Measurements from ENCODE around the gene NPHP4.

Gene NPHP4

DNA sequence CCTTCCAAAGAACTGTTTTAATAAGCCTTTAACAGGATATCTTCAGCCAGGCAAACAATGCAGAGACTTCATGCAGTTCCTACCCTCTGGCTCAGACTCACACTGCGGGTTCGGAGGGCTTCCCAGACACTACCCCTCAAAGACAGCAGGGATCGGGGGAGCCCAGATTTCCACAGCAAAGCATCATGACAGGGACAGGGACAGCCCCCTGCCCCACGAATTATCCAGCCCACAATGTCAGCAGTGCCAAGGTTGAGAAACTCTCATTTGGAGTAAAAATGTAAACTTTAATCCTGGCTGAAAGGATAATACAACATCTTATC, 20.1 kb downstream of the NPHP4 start:
- H3K4me1 ChIP-seq (ENCODE audit: insufficient read depth, low read length) = no peaks in the 10 kb centered on the region
- H3K36me3 ChIP-seq (ENCODE audit: insufficient read depth, low read length) = peaks cover 12% of the 10 kb centered on the region
- no peaks in the 10 kb centered on the region for H3K27me3 ChIP-seq (ENCODE audit: control insufficient read depth in 1 of 2, insufficient read depth in 2 of 2, low read length in 2 of 2)
- no peak overlapping the region for H3K9ac ChIP-seq (ENCODE audit: low read length)
- no peak overlapping the region for H3K27ac ChIP-seq (ENCODE audit: low read depth, low read length)
- no peak overlapping the region for H3K4me3 ChIP-seq (ENCODE audit: low read depth in 1 of 2, low read length in 2 of 2)
- no peaks in the 10 kb centered on the region for H3K9me3 ChIP-seq (ENCODE audit: low read length)

DNA sequence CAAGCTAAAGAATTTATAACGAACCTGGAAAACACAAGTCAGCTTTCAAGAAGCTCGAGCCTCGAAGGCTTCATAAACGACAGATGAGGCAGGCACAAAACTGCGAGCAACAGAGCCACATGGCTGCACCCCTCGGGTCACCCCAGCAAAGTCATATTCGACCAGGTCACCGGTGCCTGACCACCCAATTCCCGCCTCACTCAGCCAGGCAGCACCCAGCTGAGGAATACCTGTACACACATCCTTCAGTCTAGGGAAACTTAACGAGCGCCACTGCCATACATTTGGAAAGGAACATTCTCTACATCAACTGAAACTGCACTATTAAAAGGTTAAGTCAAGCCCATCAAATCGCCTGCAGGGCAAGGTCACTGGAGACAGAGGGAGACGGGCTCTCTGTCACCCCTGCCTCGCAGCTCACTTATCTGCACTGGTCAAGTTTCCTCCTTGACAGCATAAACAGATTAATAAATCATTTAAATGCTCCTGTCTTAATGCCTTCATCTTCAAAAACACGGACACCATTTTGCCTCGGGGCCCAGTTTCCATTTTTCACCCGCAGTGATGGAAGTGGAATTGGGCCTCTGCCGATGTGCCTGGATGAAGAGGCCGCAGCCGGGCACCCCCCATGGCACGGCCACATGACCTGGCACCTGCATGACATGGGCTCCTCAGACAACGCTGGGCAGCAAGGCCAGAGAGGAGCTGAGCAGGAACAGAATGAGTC, 20.6 kb downstream of the NPHP4 start:
- H3K36me3 ChIP-seq (ENCODE audit: insufficient read depth, low read length) = peaks cover 12% of the 10 kb centered on the region
- no peaks in the 10 kb centered on the region for H3K27me3 ChIP-seq (ENCODE audit: control insufficient read depth in 1 of 2, insufficient read depth in 2 of 2, low read length in 2 of 2)
- no peak overlapping the region for H3K4me3 ChIP-seq (ENCODE audit: low read depth in 1 of 2, low read length in 2 of 2)
- H3K27ac ChIP-seq (ENCODE audit: low read depth, low read length) = no peak overlapping the region
- H3K4me1 ChIP-seq (ENCODE audit: insufficient read depth, low read length) = no peaks in the 10 kb centered on the region
- H3K9me3 ChIP-seq (ENCODE audit: low read length) = no peaks in the 10 kb centered on the region
- no peak overlapping the region for H3K9ac ChIP-seq (ENCODE audit: low read length)

DNA sequence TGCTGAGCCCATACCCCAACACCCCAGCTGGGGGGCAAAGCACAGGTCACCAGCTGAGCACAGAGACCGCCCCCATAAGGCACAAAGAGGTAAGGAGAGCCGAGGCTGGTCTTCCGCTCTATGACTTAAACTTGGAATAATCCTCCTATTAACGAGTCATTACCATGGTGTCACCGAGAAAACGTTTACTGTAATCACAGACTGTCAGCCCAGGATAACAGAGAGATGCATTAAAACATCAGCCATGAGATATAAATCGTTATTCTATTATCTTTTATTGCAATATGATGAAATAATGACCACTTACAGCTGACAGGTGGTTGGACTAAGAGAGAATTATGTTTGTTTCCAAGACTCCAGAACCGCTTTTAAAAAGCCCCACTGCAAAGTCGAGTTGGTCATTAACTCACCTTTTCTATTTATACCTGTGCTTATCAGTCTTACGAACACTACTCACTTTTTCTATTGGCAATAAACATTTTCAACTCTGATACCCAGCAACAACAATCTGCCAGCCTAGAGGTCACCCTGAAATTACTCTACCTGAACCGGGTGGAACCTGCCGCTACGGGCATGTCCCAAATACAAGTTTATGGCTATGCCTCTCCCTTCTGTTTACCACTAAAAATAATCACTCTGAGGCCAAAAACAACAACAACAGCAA, 21.5 kb downstream of the NPHP4 start:
- H3K27ac ChIP-seq (ENCODE audit: low read depth, low read length) = no peak overlapping the region

DNA sequence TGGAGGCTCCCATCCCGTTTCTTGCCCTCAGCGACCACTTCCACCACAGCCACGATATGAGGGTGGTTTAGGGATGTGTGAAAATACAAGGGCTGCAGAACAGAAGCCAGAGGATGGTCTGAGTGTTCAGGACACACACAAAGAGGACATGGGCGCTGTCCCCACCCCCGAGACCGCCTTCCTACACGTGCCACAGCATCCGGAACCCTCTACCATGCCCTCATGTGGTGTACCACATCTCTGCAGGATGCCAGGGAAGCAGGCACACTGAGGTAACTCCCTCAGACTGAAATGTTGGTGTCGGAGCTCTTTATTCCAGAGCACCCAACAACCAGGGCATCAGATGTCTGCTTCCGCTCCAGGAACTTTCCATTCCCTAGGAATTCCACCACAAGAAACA, 23.1 kb downstream of the NPHP4 start:
- H3K9ac ChIP-seq (ENCODE audit: low read length) = no peak overlapping the region
- H3K4me1 ChIP-seq (ENCODE audit: insufficient read depth, low read length) = no peaks in the 10 kb centered on the region
- no peak overlapping the region for H3K27ac ChIP-seq (ENCODE audit: low read depth, low read length)
- peaks cover 12% of the 10 kb centered on the region for H3K36me3 ChIP-seq (ENCODE audit: insufficient read depth, low read length)
- no peak overlapping the region for H3K4me3 ChIP-seq (ENCODE audit: low read depth in 1 of 2, low read length in 2 of 2)
- no peaks in the 10 kb centered on the region for H3K27me3 ChIP-seq (ENCODE audit: control insufficient read depth in 1 of 2, insufficient read depth in 2 of 2, low read length in 2 of 2)
- no peaks in the 10 kb centered on the region for H3K9me3 ChIP-seq (ENCODE audit: low read length)

More for the DNA sequence above, 21.5 kb downstream of the NPHP4 start:
- peaks cover 12% of the 10 kb centered on the region for H3K36me3 ChIP-seq (ENCODE audit: insufficient read depth, low read length)
- H3K4me3 ChIP-seq (ENCODE audit: low read depth in 1 of 2, low read length in 2 of 2) = no peak overlapping the region
- no peak overlapping the region for H3K9ac ChIP-seq (ENCODE audit: low read length)
- no peaks in the 10 kb centered on the region for H3K27me3 ChIP-seq (ENCODE audit: control insufficient read depth in 1 of 2, insufficient read depth in 2 of 2, low read length in 2 of 2)
- H3K9me3 ChIP-seq (ENCODE audit: low read length) = no peaks in the 10 kb centered on the region
- no peaks in the 10 kb centered on the region for H3K4me1 ChIP-seq (ENCODE audit: insufficient read depth, low read length)

DNA sequence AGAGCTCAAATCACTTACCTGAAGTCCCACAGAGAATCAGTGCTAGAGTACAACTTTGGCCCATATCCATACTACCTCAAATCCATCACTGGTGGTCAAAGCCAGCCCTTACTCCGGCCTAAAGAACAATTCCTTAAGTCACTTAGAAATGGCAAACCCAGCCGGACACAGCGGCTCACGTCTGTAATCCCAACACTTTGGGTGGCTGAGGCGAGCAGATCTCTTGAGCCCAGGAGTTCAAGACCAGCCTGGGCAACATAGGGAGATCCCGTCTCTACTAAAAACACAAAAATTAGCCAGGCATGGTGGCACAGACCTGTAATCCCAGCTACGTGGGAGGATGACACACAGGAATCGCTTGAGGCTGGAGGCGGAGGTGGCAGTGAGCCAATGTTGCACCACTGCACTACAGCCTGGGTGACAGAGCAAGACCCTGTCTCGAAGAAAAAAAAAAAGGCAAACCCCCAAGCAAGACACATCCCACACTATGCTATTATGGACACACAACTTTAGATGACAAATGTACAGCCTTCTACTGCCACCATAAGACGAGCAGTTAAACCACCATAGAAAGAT, 24.0 kb downstream of the NPHP4 start:
- H3K36me3 ChIP-seq (ENCODE audit: insufficient read depth, low read length) = peaks cover 3% of the 10 kb centered on the region
- no peaks in the 10 kb centered on the region for H3K27me3 ChIP-seq (ENCODE audit: control insufficient read depth in 1 of 2, insufficient read depth in 2 of 2, low read length in 2 of 2)
- no peak overlapping the region for H3K27ac ChIP-seq (ENCODE audit: low read depth, low read length)
- H3K4me3 ChIP-seq (ENCODE audit: low read depth in 1 of 2, low read length in 2 of 2) = no peak overlapping the region
- no peak overlapping the region for H3K9ac ChIP-seq (ENCODE audit: low read length)
- H3K9me3 ChIP-seq (ENCODE audit: low read length) = no peaks in the 10 kb centered on the region
- H3K4me1 ChIP-seq (ENCODE audit: insufficient read depth, low read length) = no peaks in the 10 kb centered on the region

DNA sequence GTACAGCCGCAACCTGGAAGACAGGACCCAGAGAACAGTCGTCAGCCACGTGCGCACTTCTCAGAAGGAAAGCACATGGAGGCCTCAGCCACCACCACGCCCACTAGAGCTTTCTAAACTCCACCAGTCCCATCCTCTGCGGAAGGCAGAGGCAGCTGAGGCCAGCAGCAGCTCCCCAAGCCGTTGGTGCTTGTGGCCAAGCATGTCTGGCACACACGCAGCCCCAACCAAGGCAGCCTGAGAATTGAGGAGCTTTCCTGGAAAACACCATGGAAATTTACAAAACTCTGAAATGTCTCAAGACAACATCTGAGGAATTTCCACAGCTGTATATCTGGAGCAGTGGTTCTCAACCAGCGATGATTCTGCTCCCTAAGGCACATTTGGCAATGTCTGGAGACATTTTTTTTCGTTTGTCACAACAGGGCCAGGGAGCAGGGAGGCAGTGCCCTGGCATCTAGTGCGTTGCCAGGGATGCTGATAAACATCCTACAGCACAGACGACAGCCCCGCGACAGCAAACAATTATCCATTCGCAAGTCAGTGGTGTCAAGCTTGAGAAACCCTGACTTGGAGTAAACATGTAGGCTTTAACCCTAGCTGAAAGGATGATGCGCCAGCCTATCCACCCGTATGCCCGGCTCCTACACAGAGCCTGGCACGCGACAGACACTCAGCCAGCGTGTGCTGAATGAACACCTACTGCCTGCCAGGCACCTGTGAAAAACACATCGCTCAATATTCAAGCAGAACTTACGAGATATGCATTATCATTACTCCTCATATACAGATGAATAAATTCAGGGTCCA, 24.7 kb downstream of the NPHP4 start:
- H3K4me1 ChIP-seq (ENCODE audit: insufficient read depth, low read length) = no peaks in the 10 kb centered on the region
- H3K27me3 ChIP-seq (ENCODE audit: control insufficient read depth in 1 of 2, insufficient read depth in 2 of 2, low read length in 2 of 2) = no peaks in the 10 kb centered on the region
- H3K9ac ChIP-seq (ENCODE audit: low read length) = no peak overlapping the region
- no peaks in the 10 kb centered on the region for H3K9me3 ChIP-seq (ENCODE audit: low read length)
- peaks cover 3% of the 10 kb centered on the region for H3K36me3 ChIP-seq (ENCODE audit: insufficient read depth, low read length)
- no peak overlapping the region for H3K4me3 ChIP-seq (ENCODE audit: low read depth in 1 of 2, low read length in 2 of 2)
- no peak overlapping the region for H3K27ac ChIP-seq (ENCODE audit: low read depth, low read length)

DNA sequence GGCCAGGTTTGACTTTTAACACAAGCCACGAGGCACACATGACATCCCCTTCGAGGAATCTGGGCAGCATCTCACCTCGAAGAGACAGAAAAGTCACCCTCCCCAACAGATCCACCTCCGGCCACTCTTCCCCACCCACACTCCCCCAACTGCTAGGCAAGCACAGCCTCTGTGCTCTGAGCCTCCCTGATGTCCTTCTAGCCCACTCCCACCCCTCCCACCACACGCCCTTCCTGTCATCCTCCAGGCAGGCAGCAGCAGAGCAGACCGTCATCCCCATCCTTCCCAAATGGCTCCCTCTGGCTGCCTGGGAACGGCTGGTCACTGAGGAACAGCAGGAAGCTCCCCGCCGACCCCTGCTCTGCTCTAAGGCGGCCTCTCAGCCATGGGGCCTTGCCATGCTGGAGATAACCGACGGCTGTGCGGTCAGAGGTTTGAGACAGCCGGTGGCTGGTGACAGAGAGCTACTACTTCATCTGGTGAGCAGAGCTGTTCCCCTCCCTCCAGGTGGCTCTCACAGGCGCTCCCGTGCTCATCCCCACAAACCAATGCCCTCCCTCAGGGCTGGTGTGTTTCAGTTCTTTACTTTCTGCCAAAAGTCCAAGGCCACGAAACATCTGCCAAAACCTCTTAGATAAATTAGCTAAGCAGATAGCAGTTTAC, 25.6 kb downstream of the NPHP4 start:
- H3K4me3 ChIP-seq (ENCODE audit: low read depth in 1 of 2, low read length in 2 of 2) = no peak overlapping the region
- H3K9ac ChIP-seq (ENCODE audit: low read length) = no peak overlapping the region
- H3K36me3 ChIP-seq (ENCODE audit: insufficient read depth, low read length) = peaks cover 5% of the 10 kb centered on the region
- H3K4me1 ChIP-seq (ENCODE audit: insufficient read depth, low read length) = no peaks in the 10 kb centered on the region
- H3K27ac ChIP-seq (ENCODE audit: low read depth, low read length) = no peak overlapping the region
- H3K9me3 ChIP-seq (ENCODE audit: low read length) = no peaks in the 10 kb centered on the region
- no peaks in the 10 kb centered on the region for H3K27me3 ChIP-seq (ENCODE audit: control insufficient read depth in 1 of 2, insufficient read depth in 2 of 2, low read length in 2 of 2)

DNA sequence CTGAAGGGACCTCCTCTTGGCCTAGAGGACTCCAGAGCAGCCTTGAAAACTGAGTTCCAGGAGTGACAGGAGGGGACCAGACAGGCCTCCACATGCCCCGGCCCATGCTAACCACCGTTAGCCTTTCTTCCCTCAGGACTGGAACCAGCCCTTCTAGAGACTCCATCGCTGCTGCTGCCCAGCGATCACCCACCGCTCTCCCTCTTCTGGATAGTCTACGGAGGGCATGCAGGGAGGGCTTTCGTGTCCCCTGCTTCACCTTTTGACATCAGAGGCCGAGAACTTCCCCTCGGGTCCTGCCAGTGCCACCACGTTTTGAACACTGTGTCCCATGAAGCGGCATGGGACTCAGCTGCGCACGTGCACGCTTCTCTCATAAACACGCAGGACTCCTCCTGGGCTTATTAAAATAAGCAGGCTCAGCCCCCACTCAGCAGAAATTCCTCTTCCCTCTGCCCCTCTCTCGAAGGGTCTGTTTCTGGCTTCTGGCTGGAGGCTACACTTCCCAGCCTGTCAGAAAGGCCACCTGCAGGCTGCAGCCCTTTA, 26.6 kb downstream of the NPHP4 start:
- Histone ChIP-seq H3K9me3 (ENCODE audit: low read length) (no peaks in the 10 kb centered on the region), H3K27ac (ENCODE audit: low read depth, low read length) (no peak overlapping the region), H3K36me3 (ENCODE audit: insufficient read depth, low read length) (peaks cover 15% of the 10 kb centered on the region), H3K27me3 (ENCODE audit: control insufficient read depth in 1 of 2, insufficient read depth in 2 of 2, low read length in 2 of 2) (no peaks in the 10 kb centered on the region), H3K9ac (ENCODE audit: low read length) (no peak overlapping the region), H3K4me1 (ENCODE audit: insufficient read depth, low read length) (no peaks in the 10 kb centered on the region), H3K4me3 (ENCODE audit: low read depth in 1 of 2, low read length in 2 of 2) (no peak overlapping the region)

DNA sequence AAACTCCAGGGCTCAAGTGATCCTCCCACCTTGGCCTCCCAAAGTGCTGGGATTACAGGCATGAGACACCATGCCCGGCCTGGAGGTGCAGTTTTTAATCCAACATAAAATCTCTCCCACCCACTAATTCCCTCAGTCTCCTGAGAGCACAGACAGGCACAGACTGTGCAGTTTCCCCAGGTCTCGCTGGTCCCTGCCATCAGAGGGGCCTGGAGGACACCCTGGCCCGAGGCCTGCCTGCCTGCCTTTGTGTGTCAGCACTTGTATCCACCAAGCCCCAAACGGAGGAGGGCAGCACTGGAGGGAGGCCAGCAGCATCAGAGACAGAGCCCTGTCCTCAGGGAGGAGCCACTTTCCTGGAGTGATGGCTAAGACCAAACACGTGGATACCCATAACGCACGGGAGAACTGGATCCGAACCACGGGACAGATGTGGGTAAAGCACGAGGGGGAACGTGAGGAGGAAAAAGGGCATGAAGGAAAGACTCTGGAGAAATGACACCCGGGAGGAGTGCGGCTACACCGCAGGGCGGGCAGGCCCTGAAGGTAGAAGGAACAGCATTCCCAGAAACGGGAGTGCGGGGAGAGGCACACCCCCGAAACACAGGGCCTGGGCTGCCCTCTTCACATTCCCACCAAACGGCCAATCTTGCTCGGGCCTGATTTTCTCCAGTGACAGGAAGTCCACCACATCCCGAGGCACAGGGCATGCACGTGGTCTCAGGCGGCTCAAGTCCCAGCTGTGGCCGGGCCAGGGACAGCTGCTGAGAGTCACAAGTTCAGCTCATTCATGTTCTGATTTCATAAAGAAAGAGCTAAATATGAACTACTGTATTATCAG, 29.7 kb downstream of the NPHP4 start:
- Histone ChIP-seq H3K27ac (ENCODE audit: low read depth, low read length) (no peak overlapping the region), H3K4me3 (ENCODE audit: low read depth in 1 of 2, low read length in 2 of 2) (no peak overlapping the region), H3K36me3 (ENCODE audit: insufficient read depth, low read length) (peaks cover 12% of the 10 kb centered on the region), H3K9ac (ENCODE audit: low read length) (no peak overlapping the region), H3K4me1 (ENCODE audit: insufficient read depth, low read length) (no peaks in the 10 kb centered on the region), H3K9me3 (ENCODE audit: low read length) (no peaks in the 10 kb centered on the region), H3K27me3 (ENCODE audit: control insufficient read depth in 1 of 2, insufficient read depth in 2 of 2, low read length in 2 of 2) (no peaks in the 10 kb centered on the region)

DNA sequence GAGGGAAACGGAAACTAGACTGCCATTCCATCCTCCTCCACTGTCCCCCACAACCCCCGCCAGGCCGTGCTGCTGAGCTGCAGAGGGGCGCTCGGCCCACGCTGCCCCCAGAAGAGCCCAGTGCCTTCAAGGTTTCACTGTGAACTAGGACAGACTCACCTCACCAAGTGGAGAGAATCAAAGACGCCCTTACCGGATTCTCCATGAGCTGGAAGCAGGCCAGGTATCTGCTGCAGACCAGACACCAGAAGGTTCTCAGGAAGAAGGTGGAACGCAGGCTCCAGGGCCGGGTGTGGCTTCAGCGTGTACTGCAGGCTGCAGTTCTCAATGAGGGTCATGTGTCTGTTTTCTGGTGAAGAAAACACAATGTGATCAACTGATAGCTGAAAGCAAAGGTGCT, 30.6 kb downstream of the NPHP4 start:
- Histone ChIP-seq H3K4me1 (ENCODE audit: insufficient read depth, low read length) (no peaks in the 10 kb centered on the region), H3K36me3 (ENCODE audit: insufficient read depth, low read length) (peaks cover 12% of the 10 kb centered on the region), H3K9me3 (ENCODE audit: low read length) (no peaks in the 10 kb centered on the region), H3K27me3 (ENCODE audit: control insufficient read depth in 1 of 2, insufficient read depth in 2 of 2, low read length in 2 of 2) (no peaks in the 10 kb centered on the region), H3K9ac (ENCODE audit: low read length) (no peak overlapping the region), H3K27ac (ENCODE audit: low read depth, low read length) (no peak overlapping the region), H3K4me3 (ENCODE audit: low read depth in 1 of 2, low read length in 2 of 2) (no peak overlapping the region)
